Astrocyte (in vitro differentiated cells and primary cell): ENCODE results near the gene RNF223. TPM values are rescaled to one million over a fixed set of nuclear protein-coding genes. Genes with fewer than 3 reads are reported as not detected.

Experiments used
- DNase-seq: peaks from one replicate; pipeline ENCODE4 v3.0.0-alpha.2; 2010; ENCODE audit warnings: low read depth
- FAIRE-seq: peaks from 2 replicates; lab custom pipeline; 2011; peaks lifted over from hg19 to GRCh38; lab: Jason Lieb, UNC
- H2AFZ ChIP-seq: 2 replicates; pipeline ENCODE4 v1.6.0; 2012; ENCODE audit warnings: low read depth, low read length, inconsistent platforms
- H3K27ac ChIP-seq: 2 replicates; pipeline ENCODE4 v1.5.1; 2011; ENCODE audit warnings: low read depth, low read length, inconsistent platforms
- H3K27me3 ChIP-seq: 2 replicates; pipeline ENCODE4 v1.6.0; 2011; ENCODE audit warnings: low read length, inconsistent platforms; ENCODE audit not compliant: insufficient read depth
- H3K36me3 ChIP-seq: 2 replicates; pipeline ENCODE4 v1.5.1; 2011; ENCODE audit warnings: low read length, inconsistent platforms; ENCODE audit not compliant: insufficient read depth
- H3K4me1 ChIP-seq: 2 replicates; pipeline ENCODE4 v1.5.1; 2011; ENCODE audit warnings: low read length, inconsistent platforms; ENCODE audit not compliant: insufficient read depth
- H3K4me2 ChIP-seq: 2 replicates; pipeline ENCODE4 v1.6.0; 2012; ENCODE audit warnings: low read length, inconsistent platforms
- H3K4me3 ChIP-seq: 2 replicates; pipeline ENCODE4 v1.5.1; 2011; ENCODE audit warnings: low read depth, mild to moderate bottlenecking, low read length, inconsistent platforms; ENCODE audit not compliant: insufficient read depth
- H3K79me2 ChIP-seq: 2 replicates; pipeline ENCODE4 v1.6.0; 2012; ENCODE audit warnings: mild to moderate bottlenecking, low read length, inconsistent platforms; ENCODE audit not compliant: insufficient read depth
- H3K9ac ChIP-seq: 2 replicates; pipeline ENCODE4 v1.6.0; 2012; ENCODE audit warnings: mild to moderate bottlenecking, low read length, inconsistent platforms
- H3K9me3 ChIP-seq: 2 replicates; pipeline ENCODE4 v1.5.1; 2012; ENCODE audit warnings: low read depth, mild to moderate bottlenecking, low read length, inconsistent platforms; ENCODE audit not compliant: insufficient read depth
- H4K20me1 ChIP-seq: 2 replicates; pipeline ENCODE4 v1.6.0; 2012; ENCODE audit warnings: low read length, inconsistent platforms; ENCODE audit not compliant: insufficient read depth
- H3K27ac Mint-ChIP-seq: one replicate; pipeline ENCODE4 v1.8.0; 2021; ENCODE audit warnings: mild to moderate bottlenecking, mixed read lengths; ENCODE audit not compliant: unreplicated experiment
- H3K27me3 Mint-ChIP-seq: one replicate; pipeline ENCODE4 v1.8.0; 2021; ENCODE audit warnings: low read depth, mixed read lengths; ENCODE audit not compliant: unreplicated experiment
- H3K36me3 Mint-ChIP-seq: one replicate; pipeline ENCODE4 v1.8.0; 2021; ENCODE audit warnings: low read depth, mixed read lengths; ENCODE audit not compliant: unreplicated experiment
- H3K4me1 Mint-ChIP-seq: one replicate; pipeline ENCODE4 v1.8.0; 2021; ENCODE audit warnings: low read depth, mixed read lengths; ENCODE audit not compliant: unreplicated experiment
- H3K4me3 Mint-ChIP-seq: one replicate; pipeline ENCODE4 v1.8.0; 2021; ENCODE audit warnings: mild to moderate bottlenecking, moderate library complexity, mixed read lengths; ENCODE audit not compliant: unreplicated experiment
- H3K9me3 Mint-ChIP-seq: one replicate; pipeline ENCODE4 v1.8.0; 2021; ENCODE audit warnings: mild to moderate bottlenecking, mixed read lengths; ENCODE audit not compliant: unreplicated experiment
- CTCF ChIP-seq: IDR thresholded peaks from 2 replicates; pipeline ENCODE4 v1.5.1; 2011; ENCODE audit warnings: low read depth, mild to moderate bottlenecking, inconsistent platforms, low read length, moderate library complexity; ENCODE audit not compliant: insufficient read depth
- EZH2 ChIP-seq: IDR thresholded peaks from 2 replicates; pipeline ENCODE4 v1.6.1; 2012; ENCODE audit warnings: mild to moderate bottlenecking, low read length, inconsistent platforms; ENCODE audit not compliant: insufficient read depth
- total RNA-seq: library from RNA; stranded (reverse); gene quantifications from 2 replicates; pipeline ENCODE4 v1.2.1, GENCODE V29; 2021

The RNF223 gene
- total RNA-seq, 1 donor from 2014 or later: 0.18 TPM

- no peaks in the 10 kb centered on the region for H3K9me3 Mint-ChIP-seq
- H3K79me2 ChIP-seq: no peaks in the 10 kb centered on the region
- no peak for TF ChIP-seq CTCF
- no peak for TF ChIP-seq EZH2
- H3K9ac ChIP-seq: no peak overlapping the region
- H3K4me3 Mint-ChIP-seq: no peak overlapping the region
- H3K9me3 ChIP-seq: no peaks in the 10 kb centered on the region
- no peaks in the 10 kb centered on the region for H3K36me3 ChIP-seq
- H3K27me3 Mint-ChIP-seq: peaks cover 2% of the 10 kb centered on the region
- H3K4me1 Mint-ChIP-seq: no peaks in the 10 kb centered on the region
- DNase-seq (no peak), FAIRE-seq (no peak)
- H2AFZ ChIP-seq: no peak overlapping the region
- H3K27ac Mint-ChIP-seq: no peak overlapping the region
- no peaks in the 10 kb centered on the region for H4K20me1 ChIP-seq
- no peak overlapping the region for H3K4me2 ChIP-seq
- no peak overlapping the region for H3K27ac ChIP-seq
- no peaks in the 10 kb centered on the region for H3K27me3 ChIP-seq
- no peak overlapping the region for H3K4me3 ChIP-seq
- H3K4me1 ChIP-seq: peaks cover 12% of the 10 kb centered on the region
- H3K36me3 Mint-ChIP-seq: peaks cover 4% of the 10 kb centered on the region
Measured at GRCh38 chr1:1082776-1083415, 8.8 kb upstream of the RNF223 start.

GRCh38 chr1:1082239-1082775 is 8.2 kb upstream of the RNF223 start:
- DNase-seq: no peak
- no peaks in the 10 kb centered on the region for H3K79me2 ChIP-seq

More at GRCh38 chr1:1082239-1082775, 8.2 kb upstream of the RNF223 start:
- Mint-ChIP-seq H3K27ac (no peak overlapping the region), H3K4me3 (no peak overlapping the region), H3K27me3 (peaks cover 2% of the 10 kb centered on the region), H3K9me3 (no peaks in the 10 kb centered on the region), H3K36me3 (peaks cover 4% of the 10 kb centered on the region), H3K4me1 (no peaks in the 10 kb centered on the region)
- H3K27ac ChIP-seq: no peak overlapping the region
- no peaks in the 10 kb centered on the region for H3K27me3 ChIP-seq
- no peak for FAIRE-seq
- H3K4me1 ChIP-seq: peaks cover 12% of the 10 kb centered on the region
- H4K20me1 ChIP-seq: no peaks in the 10 kb centered on the region
- TF ChIP-seq CTCF (no peak), EZH2 (no peak)
- no peak overlapping the region for H2AFZ ChIP-seq
- no peaks in the 10 kb centered on the region for H3K9me3 ChIP-seq
- H3K4me3 ChIP-seq: no peak overlapping the region
- no peak overlapping the region for H3K4me2 ChIP-seq
- H3K36me3 ChIP-seq: no peaks in the 10 kb centered on the region
- no peak overlapping the region for H3K9ac ChIP-seq
